CD4-positive, alpha-beta T cell (primary cell): ENCODE measurements around the gene NEGR1. TPM values are rescaled to one million over a fixed set of nuclear protein-coding genes. Genes with fewer than 3 reads are reported as not detected.

ENCODE experiments used
- ATAC-seq: fragments of 200-7000 bp; cut with Tn5 transposase; one replicate; pipeline ENCODE4 v1.10.0; 2022; ENCODE audit warnings: mild to moderate bottlenecking; ENCODE audit not compliant: poor library complexity
- CTCF ChIA-PET: fragments of 350-600 bp; sonication (Branson Sonifier 250); formaldehyde crosslinking; loops from one replicate; lab custom pipeline; 2021; ENCODE audit warnings: antibody characterized with exemption, inconsistent platforms; lab: Charles Lee
- POLR2A ChIA-PET: fragments of 350-600 bp; sonication (Branson Sonifier 250); formaldehyde crosslinking; loops from one replicate; lab custom pipeline; 2021; ENCODE audit warnings: antibody characterized with exemption, inconsistent platforms; lab: Charles Lee
- DNase-seq, 14 experiments: peaks; one replicate each; pipeline ENCODE4 v3.0.0-alpha.2; 2013 to 2020; ENCODE audit warnings: mixed read lengths in 2 of 14
- H3K27ac ChIP-seq, 2 donors: one replicate each; pipeline versions ENCODE4 v1.5.1 to v1.7.0; 2013; ENCODE audit warnings: low read length in 2 of 2, low read depth in 1 of 2, mild to moderate bottlenecking in 1 of 2
- H3K27me3 ChIP-seq, 2 experiments: 1 replicate in 1 of 2; 2 replicates in 1 of 2; pipeline versions ENCODE4 v1.6.1 to v1.7.0; 2013; ENCODE audit warnings: low read length in 2 of 2, control low read depth in 1 of 2, mild to moderate bottlenecking in 1 of 2, moderate library complexity in 1 of 2; ENCODE audit not compliant: insufficient read depth in 2 of 2, control insufficient read depth in 1 of 2
- H3K36me3 ChIP-seq: one replicate; pipeline ENCODE4 v1.6.1; 2013; ENCODE audit warnings: low read length, control low read depth; ENCODE audit not compliant: insufficient read depth
- H3K4me1 ChIP-seq: one replicate; pipeline ENCODE4 v1.6.1; 2013; ENCODE audit warnings: low read length, control low read depth; ENCODE audit not compliant: insufficient read depth
- H3K4me3 ChIP-seq: one replicate; pipeline ENCODE4 v1.5.1; 2013; ENCODE audit warnings: mild to moderate bottlenecking, low read length, moderate library complexity
- H3K9me3 ChIP-seq, 2 experiments: 1 replicate in 1 of 2; 2 replicates in 1 of 2; pipeline versions ENCODE4 v1.6.1 to v1.7.0; 2013; ENCODE audit warnings: low read length in 2 of 2, mild to moderate bottlenecking in 2 of 2, control low read depth in 1 of 2, moderate library complexity in 1 of 2; ENCODE audit not compliant: control insufficient read depth in 1 of 2, insufficient read depth in 1 of 2
- H3K27ac Mint-ChIP-seq: one replicate; pipeline ENCODE4 v1.8.0; 2020; ENCODE audit warnings: mixed read lengths
- H3K27me3 Mint-ChIP-seq: one replicate; pipeline ENCODE4 v1.8.0; 2021; ENCODE audit warnings: mixed read lengths
- H3K36me3 Mint-ChIP-seq: one replicate; pipeline ENCODE4 v1.8.0; 2021; ENCODE audit warnings: low read depth, mixed read lengths
- H3K4me1 Mint-ChIP-seq: one replicate; pipeline ENCODE4 v1.8.0; 2021; ENCODE audit warnings: low read depth, mixed read lengths
- H3K4me3 Mint-ChIP-seq: one replicate; pipeline ENCODE4 v1.8.0; 2020; ENCODE audit warnings: mild to moderate bottlenecking, mixed read lengths
- H3K9me3 Mint-ChIP-seq: one replicate; pipeline ENCODE4 v1.8.0; 2020; ENCODE audit warnings: mixed read lengths
- CTCF ChIP-seq: fragments of 200-600 bp; IDR thresholded peaks from one replicate; pipeline ENCODE4 v1.8.0; 2022; ENCODE audit warnings: antibody characterized with exemption, mild to moderate bottlenecking
- intact Hi-C, 2 experiments: fragments of 100-400 bp; cut with DNase I in 1 of 2; cut with micrococcal nuclease in 1 of 2; formaldehyde crosslinking; loops; one replicate each; pipeline versions ENCODE4 v1.15.1 to v1.9.0; 2023 to 2025; cut with DNase I, micrococcal nuclease
- total RNA-seq, 174 experiments: library from RNA in 2 of 174; stranded (reverse) in 2 of 174; gene quantifications; one replicate each; pipeline ENCODE4 v1.2.3 and lab custom pipeline; 2021 to 2026

Gene NEGR1
- total RNA-seq, 2 experiments from 2014 or later: 0.03 TPM

GRCh38 chr1:71745326-71745725, 537.0 kb downstream of the NEGR1 start:
- H3K27ac Mint-ChIP-seq: no peak overlapping the region
- H3K9me3 Mint-ChIP-seq: peaks cover 2% of the 10 kb centered on the region

DNA sequence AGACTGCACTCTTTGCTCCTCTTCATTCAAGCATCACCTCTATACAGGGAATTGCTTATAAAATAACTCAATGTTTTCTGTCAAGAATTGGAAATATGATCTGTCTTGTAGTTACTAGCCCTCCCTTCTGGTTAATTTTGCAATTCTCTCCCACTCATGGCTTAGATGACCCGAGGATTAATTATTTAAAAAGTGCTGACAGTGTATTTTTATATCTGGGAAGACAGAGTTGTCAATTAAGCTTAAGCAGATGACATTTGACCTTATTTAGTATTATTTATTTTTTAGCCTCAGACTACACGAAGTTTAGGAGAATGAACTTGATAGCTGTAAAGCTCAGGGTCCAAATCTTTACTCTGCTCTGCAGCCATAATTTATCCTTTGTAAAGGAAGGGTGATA, 538.5 kb downstream of the NEGR1 start:
- Mint-ChIP-seq H3K4me1 (no peaks in the 10 kb centered on the region), H3K4me3 (no peak overlapping the region), H3K27ac (no peak overlapping the region), H3K27me3 (no peaks in the 10 kb centered on the region), H3K36me3 (no peaks in the 10 kb centered on the region), H3K9me3 (peaks cover 2% of the 10 kb centered on the region)
- Histone ChIP-seq H3K4me3 (no peak overlapping the region), H3K9me3 (no peaks in the 10 kb centered on the region), H3K27me3 (no peaks in the 10 kb centered on the region), H3K27ac (no peak overlapping the region), H3K36me3 (no peaks in the 10 kb centered on the region), H3K4me1 (no peaks in the 10 kb centered on the region)
- POLR2A ChIA-PET: no interaction called here
- DNase-seq (no peak), ATAC-seq (no peak)
- TF ChIP-seq CTCF: no peak
- CTCF ChIA-PET: no interaction called here
- intact Hi-C loops: no loop called here

More at GRCh38 chr1:71745326-71745725, 537.0 kb downstream of the NEGR1 start:
- Mint-ChIP-seq H3K4me1 (no peaks in the 10 kb centered on the region), H3K4me3 (no peak overlapping the region), H3K36me3 (no peaks in the 10 kb centered on the region), H3K27me3 (no peaks in the 10 kb centered on the region)
- TF ChIP-seq CTCF: no peak
- H3K4me3 ChIP-seq: no peak overlapping the region
- intact Hi-C loops: no loop called here
- no peaks in the 10 kb centered on the region for H3K27me3 ChIP-seq
- H3K36me3 ChIP-seq: no peaks in the 10 kb centered on the region
- no peak overlapping the region for H3K27ac ChIP-seq
- CTCF ChIA-PET: no interaction called here
- DNase-seq: no peak
- POLR2A ChIA-PET: no interaction called here
- H3K9me3 ChIP-seq: peaks cover 0 to 5% of the 10 kb centered on the region in 2 experiments
- no peaks in the 10 kb centered on the region for H3K4me1 ChIP-seq
- no peak for ATAC-seq

DNA sequence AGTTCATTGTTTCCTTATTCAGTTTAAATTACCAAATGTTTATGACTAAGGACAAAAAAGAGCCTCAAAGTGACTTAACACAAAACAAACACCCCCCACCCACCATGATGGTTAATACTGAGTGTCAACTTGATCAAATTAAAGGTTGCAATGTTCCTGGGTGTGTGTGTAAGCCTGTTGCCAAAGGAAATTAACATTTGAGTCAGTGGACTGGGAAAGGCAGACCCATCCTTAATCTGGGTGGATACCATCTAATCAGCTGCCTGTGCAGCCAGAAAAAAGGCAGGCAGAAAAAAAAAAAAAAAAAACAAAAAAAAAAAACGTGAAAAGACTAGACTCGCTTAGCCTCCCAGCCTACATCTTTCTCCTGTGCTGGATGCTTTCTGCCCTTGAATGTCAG, 543.4 kb downstream of the NEGR1 start:
- ChIA-PET CTCF (no interaction called here), POLR2A (no interaction called here)
- no peak overlapping the region for H3K27ac Mint-ChIP-seq
- Histone ChIP-seq H3K4me3 (no peak overlapping the region), H3K27me3 (no peaks in the 10 kb centered on the region), H3K36me3 (no peaks in the 10 kb centered on the region), H3K4me1 (no peaks in the 10 kb centered on the region), H3K9me3 (peaks cover 0 to 8% of the 10 kb centered on the region in 2 experiments), H3K27ac (no peak overlapping the region)
- H3K9me3 Mint-ChIP-seq: peaks cover 2% of the 10 kb centered on the region
- DNase-seq (no peak), ATAC-seq (no peak)
- TF ChIP-seq CTCF: no peak
- H3K36me3 Mint-ChIP-seq: no peaks in the 10 kb centered on the region
- no peaks in the 10 kb centered on the region for H3K4me1 Mint-ChIP-seq
- H3K4me3 Mint-ChIP-seq: no peak overlapping the region
- intact Hi-C loops: no loop called here
- H3K27me3 Mint-ChIP-seq: no peaks in the 10 kb centered on the region
